Caco-2 (cell line): ENCODE results near the gene AXIN1. TPM values are rescaled to one million over a fixed set of nuclear protein-coding genes. Genes with fewer than 3 reads are reported as not detected.

Experiments
- BruUV-seq: library from RNA; stranded (reverse); fragments of 400-500 nt; replicated peaks from 2 replicates; lab custom pipeline; 2021; lab: Mats Ljungman, UMichigan
- CTCF ChIA-PET: fragments of 300-600 bp; sonication (Branson Sonifier 250); formaldehyde crosslinking; loops from one replicate; lab custom pipeline; 2022; ENCODE audit warnings: antibody characterized with exemption; lab: Charles Lee
- POLR2A ChIA-PET: fragments of 300-600 bp; sonication (Branson Sonifier 250); formaldehyde crosslinking; loops from one replicate; lab custom pipeline; 2022; ENCODE audit warnings: antibody characterized with exemption; lab: Charles Lee
- DNase-seq, 2 experiments: peaks; one replicate each; pipeline versions ENCODE4 v3.0.0 to v3.0.0-alpha.2; 2020 to 2022
- H3K27me3 ChIP-seq: replicated peaks from 2 replicates; pipeline ENCODE4 v1.6.0; 2011; ENCODE audit warnings: low read length; ENCODE audit not compliant: control insufficient read depth, insufficient read depth
- H3K36me3 ChIP-seq: 2 replicates; pipeline ENCODE4 v1.5.1; 2011; ENCODE audit warnings: low read length; ENCODE audit not compliant: control insufficient read depth, insufficient read depth
- H3K4me1 ChIP-seq: fragments of 250-450 bp; sonication (Bioruptor Pico); 2 replicates; pipeline ENCODE4 v1.5.1; 2020; ENCODE audit warnings: mild to moderate bottlenecking
- H3K4me3 ChIP-seq: 2 replicates; pipeline ENCODE4 v1.5.1; 2011; ENCODE audit warnings: low read depth, mild to moderate bottlenecking, control low read depth, low read length
- H3K9me3 ChIP-seq: fragments of 250-450 bp; sonication (Bioruptor Pico); 2 replicates; pipeline ENCODE4 v1.5.1; 2020; ENCODE audit warnings: mild to moderate bottlenecking, moderate library complexity
- H3K27ac Mint-ChIP-seq: one replicate; pipeline ENCODE4 v1.8.0; 2022; ENCODE audit warnings: mixed read lengths; ENCODE audit not compliant: unreplicated experiment
- H3K27me3 Mint-ChIP-seq: one replicate; pipeline ENCODE4 v1.8.0; 2022; ENCODE audit warnings: mixed read lengths; ENCODE audit not compliant: insufficient read depth, unreplicated experiment
- H3K36me3 Mint-ChIP-seq: one replicate; pipeline ENCODE4 v1.8.0; 2022; ENCODE audit warnings: mild to moderate bottlenecking, mixed read lengths; ENCODE audit not compliant: insufficient read depth, unreplicated experiment
- H3K4me1 Mint-ChIP-seq: one replicate; pipeline ENCODE4 v1.8.0; 2022; ENCODE audit warnings: low read depth, mixed read lengths; ENCODE audit not compliant: unreplicated experiment
- H3K4me3 Mint-ChIP-seq: one replicate; pipeline ENCODE4 v1.8.0; 2022; ENCODE audit warnings: mild to moderate bottlenecking, moderate library complexity, mixed read lengths; ENCODE audit not compliant: unreplicated experiment
- H3K9me3 Mint-ChIP-seq: one replicate; pipeline ENCODE4 v1.8.0; 2022; ENCODE audit warnings: mixed read lengths; ENCODE audit not compliant: unreplicated experiment
- intact Hi-C: fragments of 100-400 bp; cut with micrococcal nuclease; formaldehyde crosslinking; loops from one replicate; pipeline ENCODE4 v1.10.0; 2022; ENCODE audit not compliant: unreplicated experiment
- total RNA-seq: library from RNA; stranded (reverse); gene quantifications from 2 replicates; pipeline ENCODE4 v1.2.3, GENCODE V29; 2022
- TF ChIP-seq, protein P1 (sequence below), 2 experiments: fragments of 200-600 bp in 1 of 2; IDR thresholded peaks; 1 replicate in 1 of 2; 2 replicates in 1 of 2; pipeline versions ENCODE4 v1.5.1 to v1.8.0; 2011 to 2022; ENCODE audit warnings: antibody characterized with exemption in 1 of 2, control low read depth in 1 of 2, inconsistent platforms in 1 of 2, low read depth in 1 of 2, low read length in 1 of 2, mild to moderate bottlenecking in 1 of 2, moderate library complexity in 1 of 2; ENCODE audit not compliant: insufficient read depth in 1 of 2, severe bottlenecking in 1 of 2, unreplicated experiment in 1 of 2

The AXIN1 gene
- total RNA-seq, 1 experiment from 2014 or later = 34.5 TPM

DNA sequence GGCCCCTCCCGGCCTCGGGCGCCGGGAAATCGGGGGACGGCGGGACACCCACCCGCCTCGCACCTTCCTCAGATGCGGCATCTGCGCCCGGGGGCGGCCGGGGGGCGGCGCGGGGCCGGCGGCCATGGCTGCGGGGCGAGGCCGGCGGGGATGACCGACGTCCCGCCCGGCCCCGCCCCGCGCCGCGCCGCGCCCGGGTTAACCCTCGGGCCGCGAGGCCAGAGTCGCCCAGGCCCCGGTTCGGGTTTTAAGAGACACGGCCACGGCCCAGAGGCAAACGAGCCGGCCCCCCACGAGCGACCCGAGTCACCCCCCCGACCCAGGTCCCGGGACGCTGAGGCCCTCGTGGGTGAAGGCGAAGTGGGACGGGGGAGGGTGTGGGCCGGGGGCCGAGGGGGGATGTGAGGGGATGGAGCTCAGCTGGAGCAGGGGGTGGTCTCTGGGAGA, 76.7 kb downstream of the AXIN1 start, which contains the start of gene RGS11:
TSS of gene RGS11 (minus strand) at position 159 of the 447 bp plus-strand sequence. CDS start at position 126, 33 bp downstream.
- no peak for DNase-seq
- POLR2A ChIA-PET = no interaction called here
- TF ChIP-seq, protein P1, sequence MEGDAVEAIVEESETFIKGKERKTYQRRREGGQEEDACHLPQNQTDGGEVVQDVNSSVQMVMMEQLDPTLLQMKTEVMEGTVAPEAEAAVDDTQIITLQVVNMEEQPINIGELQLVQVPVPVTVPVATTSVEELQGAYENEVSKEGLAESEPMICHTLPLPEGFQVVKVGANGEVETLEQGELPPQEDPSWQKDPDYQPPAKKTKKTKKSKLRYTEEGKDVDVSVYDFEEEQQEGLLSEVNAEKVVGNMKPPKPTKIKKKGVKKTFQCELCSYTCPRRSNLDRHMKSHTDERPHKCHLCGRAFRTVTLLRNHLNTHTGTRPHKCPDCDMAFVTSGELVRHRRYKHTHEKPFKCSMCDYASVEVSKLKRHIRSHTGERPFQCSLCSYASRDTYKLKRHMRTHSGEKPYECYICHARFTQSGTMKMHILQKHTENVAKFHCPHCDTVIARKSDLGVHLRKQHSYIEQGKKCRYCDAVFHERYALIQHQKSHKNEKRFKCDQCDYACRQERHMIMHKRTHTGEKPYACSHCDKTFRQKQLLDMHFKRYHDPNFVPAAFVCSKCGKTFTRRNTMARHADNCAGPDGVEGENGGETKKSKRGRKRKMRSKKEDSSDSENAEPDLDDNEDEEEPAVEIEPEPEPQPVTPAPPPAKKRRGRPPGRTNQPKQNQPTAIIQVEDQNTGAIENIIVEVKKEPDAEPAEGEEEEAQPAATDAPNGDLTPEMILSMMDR (IDR thresholded peaks at IDR 0.05; ENCODE audit: insufficient read depth in 1 of 2, low read depth in 1 of 2, low read length in 1 of 2, severe bottlenecking in 1 of 2, unreplicated experiment in 1 of 2) = no peak
- no peaks in the 10 kb centered on the region for H3K36me3 ChIP-seq
- no TSS peak for BruUV-seq
- Mint-ChIP-seq H3K4me1 (no peaks in the 10 kb centered on the region), H3K27me3 (no peaks in the 10 kb centered on the region), H3K4me3 (peak within 1 kb of the TSS; percentile 69), H3K36me3 (no peaks in the 10 kb centered on the region), H3K27ac (no peak within 1 kb of the TSS), H3K9me3 (no peaks in the 10 kb centered on the region)
- no peaks in the 10 kb centered on the region for H3K4me1 ChIP-seq
- no peaks in the 10 kb centered on the region; the same call in 1 of the 2 replicates for H3K27me3 ChIP-seq
- CTCF ChIA-PET = no interaction called here
- H3K4me3 ChIP-seq = peak within 1 kb of the TSS; percentile 55
- H3K9me3 ChIP-seq = no peaks in the 10 kb centered on the region
- intact Hi-C loops = no loop called here

DNA sequence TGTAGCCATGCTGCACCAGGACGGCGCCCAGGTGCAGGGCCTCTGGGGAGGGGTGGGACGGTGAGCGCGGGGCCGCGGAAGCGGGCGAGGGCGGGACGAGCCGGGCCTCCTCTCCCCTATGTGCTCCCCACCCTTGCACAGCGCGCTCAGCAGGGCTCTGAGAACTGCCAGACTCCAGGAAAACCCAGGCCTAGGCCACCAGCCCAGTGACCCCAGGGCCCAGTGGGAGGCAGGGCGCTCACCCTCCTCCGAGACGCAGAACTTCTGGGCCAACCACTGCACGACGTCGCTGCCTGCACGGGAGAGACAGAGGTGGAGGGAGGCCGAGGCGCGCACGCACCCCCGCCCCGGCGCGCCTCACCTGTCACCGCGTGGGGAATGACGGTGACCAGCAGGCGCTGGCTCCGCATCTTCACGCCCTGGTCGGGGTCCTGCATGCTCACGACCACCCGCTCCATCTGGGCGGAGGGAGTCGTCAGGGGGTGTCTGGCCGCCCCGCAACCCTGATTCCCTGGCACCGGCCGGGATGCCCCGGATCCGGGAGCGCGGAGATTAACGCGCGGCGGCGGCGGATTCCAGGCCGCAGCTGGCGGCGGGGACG, 77.4 kb downstream of the AXIN1 start:
- Histone ChIP-seq H3K36me3 (no peaks in the 10 kb centered on the region), H3K4me1 (no peaks in the 10 kb centered on the region), H3K4me3 (peak overlapping the region; percentile 55), H3K27me3 (no peaks in the 10 kb centered on the region; the same call in 1 of the 2 replicates), H3K9me3 (no peaks in the 10 kb centered on the region)
- Mint-ChIP-seq H3K4me1 (no peaks in the 10 kb centered on the region), H3K36me3 (no peaks in the 10 kb centered on the region), H3K27me3 (no peaks in the 10 kb centered on the region), H3K27ac (no peak overlapping the region), H3K9me3 (no peaks in the 10 kb centered on the region), H3K4me3 (peak overlapping the region; percentile 69)
- ChIA-PET POLR2A (no interaction called here), CTCF (no interaction called here)
- TF ChIP-seq, protein P1 (IDR thresholded peaks at IDR 0.05; ENCODE audit: insufficient read depth in 1 of 2, low read depth in 1 of 2, low read length in 1 of 2, severe bottlenecking in 1 of 2, unreplicated experiment in 1 of 2) = no peak
- DNase-seq = peak in 1 of 2 experiments; percentile 40
- intact Hi-C loops = no loop called here
- BruUV-seq = no TSS peak

DNA sequence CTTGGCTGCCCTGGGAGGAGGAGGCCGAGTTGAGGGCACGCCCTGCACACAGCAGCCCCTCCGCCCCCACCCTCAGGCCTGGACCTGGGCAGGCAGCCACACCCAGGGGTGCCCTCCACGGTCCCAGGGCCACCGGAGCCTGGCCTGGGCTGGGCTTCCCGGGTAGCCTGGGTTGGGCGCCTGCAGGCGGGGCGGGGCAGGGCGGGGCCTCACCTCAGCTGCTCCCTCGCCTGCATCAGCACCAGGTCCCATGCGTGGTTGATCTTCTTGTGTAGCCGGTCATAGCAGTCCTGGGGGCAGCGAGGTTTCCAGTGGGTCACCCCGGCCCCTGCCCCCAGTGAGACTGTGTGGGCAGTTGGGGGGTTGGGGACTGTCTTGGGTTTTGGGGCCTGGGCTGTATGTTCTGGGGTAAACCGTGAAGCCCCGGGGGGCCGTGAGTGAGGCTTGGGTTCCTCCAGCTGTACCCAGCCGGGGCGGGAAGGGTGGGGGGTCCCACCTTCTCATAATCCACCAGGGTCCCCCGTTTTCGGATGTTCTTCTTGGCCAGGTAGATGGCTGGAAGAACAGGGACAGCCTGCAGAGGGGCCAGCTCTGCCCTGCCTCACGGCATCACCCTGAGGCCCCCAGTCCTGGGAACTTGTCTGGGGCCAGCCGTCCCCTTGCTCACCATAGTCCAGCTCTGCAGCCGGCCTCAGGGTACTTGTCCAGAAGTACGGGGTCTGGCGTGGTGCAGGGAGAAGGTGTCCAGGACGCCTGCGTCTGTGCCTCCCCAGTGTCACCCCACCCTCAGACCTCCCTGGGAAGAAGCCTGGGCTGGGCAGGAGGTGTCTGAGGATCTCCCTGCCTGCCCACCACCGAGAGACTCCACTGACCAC, 78.7 kb downstream of the AXIN1 start:
- H3K4me3 Mint-ChIP-seq = no peak overlapping the region
- no peak overlapping the region for H3K4me3 ChIP-seq
- no peaks in the 10 kb centered on the region for H3K4me1 Mint-ChIP-seq
- no peaks in the 10 kb centered on the region for H3K36me3 Mint-ChIP-seq
- intact Hi-C loops = no loop called here
- CTCF ChIA-PET = no interaction called here
- H3K27me3 ChIP-seq = no peaks in the 10 kb centered on the region
- H3K27ac Mint-ChIP-seq = no peak overlapping the region
- H3K27me3 Mint-ChIP-seq = no peaks in the 10 kb centered on the region
- H3K9me3 ChIP-seq = no peaks in the 10 kb centered on the region
- TF ChIP-seq, protein P1 (IDR thresholded peaks at IDR 0.05; ENCODE audit: insufficient read depth in 1 of 2, low read depth in 1 of 2, low read length in 1 of 2, severe bottlenecking in 1 of 2, unreplicated experiment in 1 of 2) = no peak
- H3K36me3 ChIP-seq = no peaks in the 10 kb centered on the region
- H3K9me3 Mint-ChIP-seq = no peaks in the 10 kb centered on the region
- no peak for DNase-seq
- POLR2A ChIA-PET = no interaction called here
- no TSS peak for BruUV-seq
- H3K4me1 ChIP-seq = no peaks in the 10 kb centered on the region
